Endodermal cell (in vitro differentiated cells): Measurements from ENCODE around the gene FGFR4. TPM values are rescaled to one million over a fixed set of nuclear protein-coding genes. Genes with fewer than 3 reads are reported as not detected.

Experiments
- DNase-seq: peaks from one replicate; pipeline ENCODE4 v3.0.0-alpha.2; 2017
- H3K27ac ChIP-seq: 2 replicates; pipeline ENCODE4 v1.5.1; 2013; ENCODE audit warnings: mild to moderate bottlenecking, low read depth, low read length, moderate library complexity
- H3K27me3 ChIP-seq: 2 replicates; pipeline ENCODE4 v1.6.1; 2013; ENCODE audit warnings: mild to moderate bottlenecking, low read length, moderate library complexity; ENCODE audit not compliant: insufficient read depth, control insufficient read depth, poor library complexity, severe bottlenecking
- H3K36me3 ChIP-seq: 2 replicates; pipeline ENCODE4 v1.7.0; 2013; ENCODE audit warnings: mild to moderate bottlenecking, low read length, moderate library complexity; ENCODE audit not compliant: control insufficient read depth, insufficient read depth
- H3K4me1 ChIP-seq: one replicate; pipeline ENCODE4 v1.7.0; 2013; ENCODE audit warnings: low read length; ENCODE audit not compliant: control insufficient read depth, insufficient read depth
- H3K4me3 ChIP-seq: 2 replicates; pipeline ENCODE4 v1.5.1; 2013; ENCODE audit warnings: mild to moderate bottlenecking, low read length, moderate library complexity
- H3K9ac ChIP-seq: 2 replicates; pipeline ENCODE4 v1.6.1; 2013; ENCODE audit warnings: mild to moderate bottlenecking, low read length, moderate library complexity; ENCODE audit not compliant: poor library complexity, severe bottlenecking; ENCODE audit errors: extremely low read depth
- H3K9me3 ChIP-seq: 2 replicates; pipeline ENCODE4 v1.6.1; 2013; ENCODE audit warnings: mild to moderate bottlenecking, low read length, moderate library complexity; ENCODE audit not compliant: control insufficient read depth
- H3K27ac Mint-ChIP-seq: 2 replicates; pipeline ENCODE4 v1.8.0; 2020; ENCODE audit warnings: mixed read lengths
- H3K27me3 Mint-ChIP-seq: 2 replicates; pipeline ENCODE4 v1.8.0; 2021; ENCODE audit warnings: mild to moderate bottlenecking, mixed read lengths; ENCODE audit not compliant: insufficient read depth
- H3K36me3 Mint-ChIP-seq: 2 replicates; pipeline ENCODE4 v1.8.0; 2020; ENCODE audit warnings: low read depth, mixed read lengths
- H3K4me1 Mint-ChIP-seq: 2 replicates; pipeline ENCODE4 v1.8.0; 2020; ENCODE audit warnings: mixed read lengths
- H3K4me3 Mint-ChIP-seq: 2 replicates; pipeline ENCODE4 v1.8.0; 2020; ENCODE audit warnings: mild to moderate bottlenecking, moderate library complexity, mixed read lengths
- H3K9me3 Mint-ChIP-seq: 2 replicates; pipeline ENCODE4 v1.8.0; 2020; ENCODE audit warnings: mild to moderate bottlenecking, mixed read lengths
- CTCF ChIP-seq: fragments of 200-600 bp; sonication (generic); conservative IDR thresholded peaks from 2 replicates; pipeline ENCODE4 v1.5.0; 2021; ENCODE audit warnings: antibody characterized with exemption, mild to moderate bottlenecking
- WGBS, 2 experiments: methylation state at CpG; one replicate each; pipeline versions ENCODE4 v1.1.5 to v1.1.7; 2013; ENCODE audit warnings: missing lambda C conversion rate in 2 of 2, mixed read lengths in 1 of 2; ENCODE audit not compliant: insufficient coverage in 1 of 2, insufficient read length in 1 of 2; 5-methylcytosine and 5-hydroxymethylcytosine counted together
- total RNA-seq, 2 donors: library from RNA; stranded (reverse); fragmentation: NEBNext Ultra II Directional in 1 of 2; extraction: Animal tissue kit (Norgen Biotek cat#: 25700) in 1 of 2; gene quantifications; 2 replicates in 1 of 2; 3 replicates in 1 of 2; pipeline ENCODE4 v1.2.1, GENCODE V29; 2021

The FGFR4 gene
- total RNA-seq, 2 donors from 2014 or later: 123 to 131 TPM

- Mint-ChIP-seq H3K36me3 (peaks cover 48% of the 10 kb centered on the region), H3K27me3 (no peaks in the 10 kb centered on the region), H3K4me3 (no peak overlapping the region), H3K4me1 (peaks cover 7% of the 10 kb centered on the region), H3K9me3 (no peaks in the 10 kb centered on the region), H3K27ac (peak overlapping the region; percentile 12)
- no peak overlapping the region for H3K9ac ChIP-seq
- no peaks in the 10 kb centered on the region for H3K9me3 ChIP-seq
- no peaks in the 10 kb centered on the region for H3K4me1 ChIP-seq
- WGBS, 2 experiments: 88% methylated on average over 10 to 12 of the region's 12 CpGs
- no peaks in the 10 kb centered on the region for H3K27me3 ChIP-seq
- H3K4me3 ChIP-seq: no peak overlapping the region
- peak overlapping the region; percentile 38 for H3K27ac ChIP-seq
- H3K36me3 ChIP-seq: no peaks in the 10 kb centered on the region
- no peak for DNase-seq
- TF ChIP-seq CTCF: no peak
These were observed 7.7 kb downstream of the FGFR4 start for GRCh38 chr5:177094224-177095087.

- Mint-ChIP-seq H3K4me1 (peaks cover 7% of the 10 kb centered on the region), H3K27me3 (no peaks in the 10 kb centered on the region), H3K9me3 (no peaks in the 10 kb centered on the region), H3K4me3 (no peak overlapping the region), H3K27ac (peak overlapping the region; percentile 12), H3K36me3 (peaks cover 42% of the 10 kb centered on the region)
- H3K4me3 ChIP-seq: no peak overlapping the region
- no peak for TF ChIP-seq CTCF
- no peaks in the 10 kb centered on the region for H3K36me3 ChIP-seq
- H3K4me1 ChIP-seq: no peaks in the 10 kb centered on the region
- no peak overlapping the region for H3K9ac ChIP-seq
- H3K27ac ChIP-seq: no peak overlapping the region
- WGBS, 2 experiments: 93% methylated on average over 18 to 28 of the region's 28 CpGs
- no peaks in the 10 kb centered on the region for H3K9me3 ChIP-seq
- DNase-seq: no peak
- H3K27me3 ChIP-seq: no peaks in the 10 kb centered on the region
These were observed 8.5 kb downstream of the FGFR4 start for GRCh38 chr5:177095088-177095669.

DNA sequence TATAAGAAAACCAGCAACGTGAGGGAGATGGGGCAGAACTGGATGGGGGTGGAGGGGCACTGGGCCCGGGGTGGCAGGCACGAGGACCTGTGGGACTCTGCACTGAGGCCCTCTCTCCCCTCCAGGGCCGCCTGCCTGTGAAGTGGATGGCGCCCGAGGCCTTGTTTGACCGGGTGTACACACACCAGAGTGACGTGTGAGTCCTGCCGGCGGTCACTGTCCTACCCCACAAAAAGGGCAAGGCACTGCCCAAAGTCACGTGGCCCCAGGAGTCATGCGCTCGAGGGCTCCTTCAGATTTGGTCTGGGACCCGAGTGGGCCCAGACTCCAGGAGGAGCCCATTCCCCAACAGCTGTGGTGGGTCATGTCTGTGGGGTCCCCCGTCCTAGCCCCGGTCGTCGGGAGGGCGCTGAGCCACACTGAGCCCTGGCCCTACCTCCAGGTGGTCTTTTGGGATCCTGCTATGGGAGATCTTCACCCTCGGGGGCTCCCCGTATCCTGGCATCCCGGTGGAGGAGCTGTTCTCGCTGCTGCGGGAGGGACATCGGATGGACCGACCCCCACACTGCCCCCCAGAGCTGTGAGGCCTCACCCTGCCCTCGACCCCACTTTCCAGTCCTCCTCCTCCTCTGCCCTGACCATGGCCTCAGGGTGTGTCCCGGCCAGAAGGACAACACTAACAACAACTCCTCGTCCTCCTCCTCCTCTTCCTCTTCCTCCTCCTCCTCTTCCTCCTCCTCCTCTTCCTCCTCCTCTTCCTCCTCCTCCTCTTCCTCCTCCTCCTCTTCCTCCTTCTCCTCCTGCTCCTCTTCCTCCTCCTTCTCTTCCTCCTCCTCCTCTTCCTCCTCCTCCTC, 9.7 kb downstream of the FGFR4 start:
- H3K4me3 Mint-ChIP-seq: no peak overlapping the region
- Histone ChIP-seq H3K9ac (no peak overlapping the region), H3K4me1 (no peaks in the 10 kb centered on the region), H3K36me3 (no peaks in the 10 kb centered on the region), H3K27me3 (no peaks in the 10 kb centered on the region), H3K9me3 (no peaks in the 10 kb centered on the region), H3K27ac (no peak overlapping the region), H3K4me3 (no peak overlapping the region)
- H3K4me1 Mint-ChIP-seq: peaks cover 7% of the 10 kb centered on the region
- no peaks in the 10 kb centered on the region for H3K9me3 Mint-ChIP-seq
- DNase-seq: peak; percentile 47
- H3K27ac Mint-ChIP-seq: no peak overlapping the region
- 93% methylated on average over 17 to 29 of the region's 29 CpGs for WGBS, 2 experiments
- peaks cover 38% of the 10 kb centered on the region for H3K36me3 Mint-ChIP-seq
- TF ChIP-seq CTCF: no peak
- H3K27me3 Mint-ChIP-seq: no peaks in the 10 kb centered on the region
